ENCODE data around the gene CYP19A1.

DNA sequence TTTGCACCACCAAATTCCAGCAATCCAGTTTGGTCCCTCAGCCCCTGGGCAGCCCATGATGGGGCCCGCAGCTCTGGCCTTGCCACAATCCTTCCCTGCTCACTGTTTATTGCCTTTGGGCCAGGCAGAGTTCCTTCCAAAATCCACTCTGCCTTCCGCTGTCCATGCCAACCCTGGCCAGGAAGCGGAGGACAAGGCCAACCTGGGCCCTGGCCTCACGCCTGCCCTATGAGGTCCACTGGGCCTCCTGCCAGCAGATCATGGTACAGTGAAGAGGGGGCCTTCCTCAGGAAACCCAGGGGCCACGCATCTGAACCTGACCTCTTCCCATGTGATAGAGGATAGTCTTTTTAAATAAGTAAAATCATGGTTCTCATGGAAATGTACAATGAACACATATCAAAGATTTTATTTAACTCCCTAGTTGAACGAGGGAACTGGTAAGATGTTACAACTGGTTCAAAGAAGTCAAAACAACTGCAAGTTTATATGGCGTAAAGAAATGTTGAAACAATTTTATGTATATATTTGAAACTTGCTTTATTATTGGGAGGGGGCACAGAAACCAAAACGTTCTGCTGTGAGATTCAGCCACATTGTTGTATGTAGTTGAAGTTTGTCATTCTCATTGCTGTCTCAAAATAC is 147.8 kb downstream of the CYP19A1 start:
- no peak for TF ChIP-seq CTCF (IDR thresholded peaks at IDR 0.05)
- TF ChIP-seq POLR2AphosphoS5 (IDR thresholded peaks at IDR 0.05; ENCODE audit: low read depth, low read length), result no peak
